ENCODE data around the gene PTTG2.

Gene PTTG2

GRCh38 chr4:37989398-37990260 is 29.4 kb downstream of the PTTG2 start:
- DNase-seq = no peak

GRCh38 chr4:37990731-37991245 is 30.6 kb downstream of the PTTG2 start:
- no peak for DNase-seq

GRCh38 chr4:37991623-37992410 is 31.6 kb downstream of the PTTG2 start:
- no peak for DNase-seq

GRCh38 chr4:37993806-37994205 is 33.6 kb downstream of the PTTG2 start:
- no peak for DNase-seq

GRCh38 chr4:37994569-37994968 is 34.4 kb downstream of the PTTG2 start:
- DNase-seq = no peak

- DNase-seq = no peak
These were observed 35.2 kb downstream of the PTTG2 start for GRCh38 chr4:37995299-37995821.

- DNase-seq = no peak
These were observed 36.0 kb downstream of the PTTG2 start for GRCh38 chr4:37995981-37996775.

GRCh38 chr4:37998226-37998625 is 38.0 kb downstream of the PTTG2 start:
- DNase-seq = no peak

- peak; percentile 16 for DNase-seq
These were observed 39.0 kb downstream of the PTTG2 start for GRCh38 chr4:37999000-37999716.

GRCh38 chr4:37999965-38000364 is 39.8 kb downstream of the PTTG2 start:
- DNase-seq = no peak

- no peak for DNase-seq
These were observed 41.7 kb downstream of the PTTG2 start for GRCh38 chr4:38001927-38002326.

- no peak for DNase-seq
These were observed 42.4 kb downstream of the PTTG2 start for GRCh38 chr4:38002451-38003071.

GRCh38 chr4:38003102-38003501 is 42.9 kb downstream of the PTTG2 start:
- DNase-seq = no peak

GRCh38 chr4:38003628-38004027 is 43.4 kb downstream of the PTTG2 start:
- no peak for DNase-seq

- DNase-seq = no peak
These were observed 43.9 kb downstream of the PTTG2 start for GRCh38 chr4:38004062-38004461.

- no peak for DNase-seq
These were observed 44.7 kb downstream of the PTTG2 start for GRCh38 chr4:38004887-38005286.

- no peak for DNase-seq
These were observed 45.4 kb downstream of the PTTG2 start for GRCh38 chr4:38005637-38006036.

- DNase-seq = no peak
These were observed 47.4 kb downstream of the PTTG2 start for GRCh38 chr4:38007645-38008044.

- DNase-seq = no peak
These were observed 48.4 kb downstream of the PTTG2 start for GRCh38 chr4:38008571-38009021.

GRCh38 chr4:38009421-38009820 is 49.2 kb downstream of the PTTG2 start:
- no peak for DNase-seq

- no peak for DNase-seq
These were observed 49.8 kb downstream of the PTTG2 start for GRCh38 chr4:38009949-38010348.

Data from CD4-positive, alpha-beta T cell treated with Interleukin-6 for 4 hours (primary cell).